Esophagus muscularis mucosa (tissue), 4 donors: ENCODE measurements around the gene EGF. TPM values are rescaled to one million over a fixed set of nuclear protein-coding genes. Genes with fewer than 3 reads are reported as not detected.

ENCODE experiments used
- DNase-seq: peaks from one replicate; pipeline ENCODE4 v3.0.0-alpha.2; 2017; ENCODE audit errors: extremely low spot score
- H3K27ac ChIP-seq, 4 donors: fragments of 200-600 bp; sonication (generic); replicated peaks in 1 of 4; 1 replicate in 3 of 4; 2 replicates in 1 of 4; pipeline ENCODE4 v1.5.1; 2016 to 2019; ENCODE audit warnings: mild to moderate bottlenecking in 1 of 4
- H3K27me3 ChIP-seq, 4 donors: fragments of 200-600 bp; sonication (generic); one replicate each; pipeline versions ENCODE4 v1.5.1 to v1.6.0; 2016 to 2019
- H3K36me3 ChIP-seq, 4 donors: fragments of 200-600 bp; sonication (generic); one replicate each; pipeline ENCODE4 v1.5.1; 2016 to 2019
- H3K4me1 ChIP-seq, 4 donors: fragments of 200-600 bp; sonication (generic); one replicate each; pipeline ENCODE4 v1.5.1; 2016 to 2019
- H3K4me3 ChIP-seq, 4 donors: fragments of 200-600 bp; sonication (generic); 1 replicate in 2 of 4; 2 replicates in 2 of 4; pipeline ENCODE4 v1.5.1; 2016 to 2019; ENCODE audit warnings: mild to moderate bottlenecking in 4 of 4, moderate library complexity in 1 of 4
- H3K9me3 ChIP-seq, 4 donors: fragments of 200-600 bp; sonication (generic); 1 replicate in 3 of 4; 2 replicates in 1 of 4; pipeline ENCODE4 v1.5.1; 2016 to 2019
- CTCF ChIP-seq, 3 experiments: fragments of 200-600 bp in 2 of 3; fragments of 450-650 bp in 1 of 3; sonication (generic) in 2 of 3; IDR thresholded peaks; one replicate each; pipeline ENCODE4 v1.5.1; 2017 to 2019; ENCODE audit warnings: antibody characterized with exemption in 3 of 3, mild to moderate bottlenecking in 2 of 3, moderate library complexity in 1 of 3
- EP300 ChIP-seq: sonication (generic); formaldehyde crosslinking; IDR thresholded peaks from one replicate; pipeline ENCODE4 v1.6.1; 2017; ENCODE audit warnings: antibody characterized with exemption
- POLR2A ChIP-seq: fragments of 450-650 bp; IDR thresholded peaks from one replicate; pipeline ENCODE4 v1.6.1; 2017; ENCODE audit warnings: antibody characterized with exemption, moderate library complexity, mild to moderate bottlenecking, low read depth
- POLR2AphosphoS5 ChIP-seq, 2 donors: sonication (generic); formaldehyde crosslinking; IDR thresholded peaks; one replicate each; pipeline ENCODE4 v1.6.1; 2017; ENCODE audit warnings: antibody characterized with exemption in 2 of 2
- WGBS: methylation state at CpG from one replicate; pipeline ENCODE4 v1.1.5; 2018; 5-methylcytosine and 5-hydroxymethylcytosine counted together
- intact Hi-C: fragments of 100-400 bp; cut with DNase I; formaldehyde crosslinking; loops from one replicate; pipeline ENCODE4 v1.15.1; 2023
- total RNA-seq, 4 donors: library from RNA; depleted of rRNA; stranded (reverse); fragments of >200 nt; gene quantifications; one replicate each; pipeline versions ENCODE4 v1.1.0 to v1.2.1, GENCODE V29; 2016

The EGF gene
- total RNA-seq, 4 donors from 2014 or later: 0.75 to 3.6 (median 2.2) TPM

- peak; percentile 12 for DNase-seq
- Histone ChIP-seq H3K27ac (no peak overlapping the region), H3K27me3 (no peaks in the 10 kb centered on the region), H3K9me3 (no peaks in the 10 kb centered on the region), H3K36me3 (no peaks in the 10 kb centered on the region), H3K4me3 (no peak overlapping the region), H3K4me1 (no peaks in the 10 kb centered on the region)
- 84% methylated on average over 1 of the region's 1 CpG for WGBS
- TF ChIP-seq POLR2AphosphoS5 (IDR thresholded peaks at IDR 0.05) (no peak), CTCF (IDR thresholded peaks at IDR 0.05) (no peak), EP300 (no peak), POLR2A (no peak)
- intact Hi-C loops: no loop called here
These were observed 91.9 kb downstream of the EGF start for GRCh38 chr4:110004556-110004955.

DNA sequence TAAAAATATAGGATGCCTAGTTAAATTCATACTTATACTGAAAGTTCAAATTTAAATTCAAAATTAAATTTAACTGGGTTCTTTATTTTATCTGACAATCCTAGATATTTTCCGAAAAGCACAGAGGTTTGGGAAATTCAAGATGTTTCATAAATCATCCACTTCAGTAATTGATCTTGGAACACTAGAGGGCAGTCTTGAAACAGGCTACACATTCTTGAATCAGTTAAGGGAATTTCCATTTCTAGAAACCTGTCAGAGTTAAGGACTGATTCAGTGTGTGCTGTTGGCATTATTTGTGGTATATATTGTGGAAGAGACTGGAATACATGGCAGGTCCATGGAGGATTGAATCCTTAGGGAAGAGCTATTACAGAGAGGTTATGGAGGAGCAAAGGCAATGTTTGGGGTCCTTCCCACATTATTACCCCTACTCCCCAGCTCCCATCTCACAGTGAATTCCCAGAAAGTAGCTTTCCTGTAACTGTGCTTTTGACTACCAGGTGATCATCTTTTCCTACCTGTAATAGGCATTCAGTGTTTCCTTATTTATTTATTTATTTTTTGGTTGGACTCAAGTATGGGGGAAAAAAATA, 92.9 kb downstream of the EGF start:
- WGBS: 0% methylated on average over 1 of the region's 1 CpG
- peak; percentile 49 to 69 (median 51) for TF ChIP-seq CTCF (IDR thresholded peaks at IDR 0.05)
- no peak for TF ChIP-seq EP300
- TF ChIP-seq POLR2AphosphoS5 (IDR thresholded peaks at IDR 0.05): no peak
- TF ChIP-seq POLR2A: no peak
- peak; percentile 14 for DNase-seq
- Histone ChIP-seq H3K4me3 (no peak overlapping the region), H3K27ac (no peak overlapping the region), H3K27me3 (no peaks in the 10 kb centered on the region), H3K9me3 (no peaks in the 10 kb centered on the region), H3K4me1 (no peaks in the 10 kb centered on the region), H3K36me3 (no peaks in the 10 kb centered on the region)
- intact Hi-C loops: no loop called here

DNA sequence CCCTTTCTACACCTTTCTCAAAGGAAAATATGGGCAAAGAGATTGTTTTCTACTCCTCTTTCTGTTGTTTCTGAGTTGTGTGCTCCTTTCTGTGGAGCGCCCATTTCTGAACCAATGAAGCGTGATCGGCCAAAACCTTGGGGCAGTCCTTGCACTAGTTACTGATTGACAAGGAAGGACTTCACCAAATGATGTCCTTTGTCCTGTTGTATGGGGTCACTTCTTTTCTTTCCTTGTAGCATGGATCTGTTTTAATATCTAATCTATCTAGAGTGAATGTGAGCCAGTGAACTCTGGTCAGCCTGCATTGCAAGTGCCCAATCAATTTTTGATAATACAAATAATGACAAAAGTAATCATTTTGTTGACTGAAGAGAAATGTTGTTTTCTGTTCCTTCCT, 94.5 kb downstream of the EGF start:
- Histone ChIP-seq H3K4me3 (no peak overlapping the region), H3K27me3 (no peaks in the 10 kb centered on the region), H3K27ac (no peak overlapping the region), H3K4me1 (no peaks in the 10 kb centered on the region), H3K9me3 (no peaks in the 10 kb centered on the region), H3K36me3 (no peaks in the 10 kb centered on the region)
- intact Hi-C loops: no loop called here
- no peak for DNase-seq
- WGBS: 95% methylated on average over 3 of the region's 3 CpGs
- no peak for TF ChIP-seq POLR2AphosphoS5 (IDR thresholded peaks at IDR 0.05)

GRCh38 chr4:110008540-110008939, 95.9 kb downstream of the EGF start:
- Histone ChIP-seq H3K9me3 (no peaks in the 10 kb centered on the region), H3K27me3 (no peaks in the 10 kb centered on the region), H3K4me1 (no peaks in the 10 kb centered on the region), H3K4me3 (no peak overlapping the region), H3K36me3 (no peaks in the 10 kb centered on the region), H3K27ac (no peak overlapping the region)
- intact Hi-C loops: no loop called here
- TF ChIP-seq EP300 (no peak), POLR2AphosphoS5 (IDR thresholded peaks at IDR 0.05) (no peak), POLR2A (no peak), CTCF (IDR thresholded peaks at IDR 0.05) (no peak)
- peak; percentile 62 for DNase-seq
- WGBS: 94% methylated on average over 2 of the region's 2 CpGs

- Histone ChIP-seq H3K4me3 (no peak overlapping the region), H3K36me3 (no peaks in the 10 kb centered on the region), H3K9me3 (no peaks in the 10 kb centered on the region), H3K27ac (no peak overlapping the region), H3K4me1 (no peaks in the 10 kb centered on the region), H3K27me3 (no peaks in the 10 kb centered on the region)
- intact Hi-C loops: no loop called here
- 89% methylated on average over 2 of the region's 2 CpGs for WGBS
- TF ChIP-seq EP300 (no peak), POLR2A (no peak), POLR2AphosphoS5 (IDR thresholded peaks at IDR 0.05) (no peak), CTCF (IDR thresholded peaks at IDR 0.05) (no peak)
- DNase-seq: no peak
These were observed 96.9 kb downstream of the EGF start for GRCh38 chr4:110009550-110009949.
